GM23338 (cell line): ENCODE measurements around the gene ATP10A. TPM values are rescaled to one million over a fixed set of nuclear protein-coding genes. Genes with fewer than 3 reads are reported as not detected.

Experiments used
- ATAC-seq: fragments of 200-7000 bp; cut with Tn5 transposase; 3 replicates; pipeline ENCODE4 v1.9.1; 2020
- DNase-seq: peaks from one replicate; pipeline ENCODE4 v3.0.0-alpha.2; 2015; ENCODE audit warnings: low spot score
- H2AFZ ChIP-seq: fragments of 200-600 bp; sonication (generic); 2 replicates; pipeline ENCODE4 v1.8.0; 2016; ENCODE audit warnings: antibody characterized with exemption, mild to moderate bottlenecking, moderate library complexity
- H3F3A ChIP-seq: fragments of 200-600 bp; sonication (generic); replicated peaks from 2 replicates; pipeline ENCODE4 v1.8.0; 2017; ENCODE audit warnings: antibody characterized with exemption, mixed run types, low read depth
- H3K27ac ChIP-seq: fragments of 200-600 bp; sonication (generic); 2 replicates; pipeline ENCODE4 v1.6.1; 2016; ENCODE audit warnings: low read depth
- H3K27me3 ChIP-seq: fragments of 200-600 bp; sonication (generic); 2 replicates; pipeline ENCODE4 v1.8.0; 2016; ENCODE audit warnings: mild to moderate bottlenecking, mixed run types, moderate library complexity; ENCODE audit not compliant: insufficient read depth
- H3K36me3 ChIP-seq: fragments of 200-600 bp; sonication (generic); 2 replicates; pipeline ENCODE4 v1.8.0; 2016; ENCODE audit warnings: mild to moderate bottlenecking; ENCODE audit not compliant: insufficient read depth
- H3K4me1 ChIP-seq: fragments of 200-600 bp; sonication (generic); 2 replicates; pipeline ENCODE4 v1.8.0; 2016; ENCODE audit warnings: mild to moderate bottlenecking, moderate library complexity; ENCODE audit not compliant: insufficient read depth
- H3K4me2 ChIP-seq: fragments of 200-600 bp; sonication (generic); 2 replicates; pipeline ENCODE4 v1.7.1; 2017; ENCODE audit warnings: mixed run types
- H3K4me3 ChIP-seq: fragments of 200-600 bp; sonication (generic); 2 replicates; pipeline ENCODE4 v1.6.1; 2016; ENCODE audit warnings: mixed run types
- H3K79me2 ChIP-seq: fragments of 200-600 bp; sonication (generic); replicated peaks from 2 replicates; pipeline ENCODE4 v1.8.0; 2017; ENCODE audit warnings: mild to moderate bottlenecking; ENCODE audit not compliant: insufficient read depth
- H3K9me2 ChIP-seq: fragments of 200-600 bp; sonication (generic); 2 replicates; pipeline ENCODE4 v1.8.0; 2017; ENCODE audit not compliant: insufficient read depth
- H4K20me1 ChIP-seq: fragments of 200-600 bp; sonication (generic); replicated peaks from 2 replicates; pipeline ENCODE4 v1.8.0; 2017; ENCODE audit warnings: mild to moderate bottlenecking; ENCODE audit not compliant: insufficient read depth
- H3K27ac Mint-ChIP-seq: 2 replicates; pipeline ENCODE4 v1.8.0; 2020; ENCODE audit warnings: inconsistent platforms, mild to moderate bottlenecking, moderate library complexity, mixed read lengths
- H3K27me3 Mint-ChIP-seq: 3 replicates; pipeline ENCODE4 v1.8.0; 2022; ENCODE audit warnings: low read depth, mild to moderate bottlenecking, moderate library complexity, mixed read lengths, inconsistent platforms; ENCODE audit not compliant: insufficient read depth, poor library complexity
- H3K36me3 Mint-ChIP-seq: 3 replicates; pipeline ENCODE4 v1.8.0; 2021; ENCODE audit warnings: low read depth, mild to moderate bottlenecking, inconsistent platforms, moderate library complexity, mixed read lengths
- H3K4me1 Mint-ChIP-seq: 3 replicates; pipeline ENCODE4 v1.8.0; 2020; ENCODE audit warnings: mild to moderate bottlenecking, inconsistent platforms, mixed read lengths
- H3K4me3 Mint-ChIP-seq: 3 replicates; pipeline ENCODE4 v1.8.0; 2021; ENCODE audit warnings: moderate library complexity, mild to moderate bottlenecking, inconsistent platforms, mixed read lengths
- H3K9me3 Mint-ChIP-seq: 3 replicates; pipeline ENCODE4 v1.8.0; 2020; ENCODE audit warnings: moderate library complexity, mild to moderate bottlenecking, inconsistent platforms, mixed read lengths
- CREB1 ChIP-seq: fragments of 250-450 bp; sonication (Bioruptor Pico); IDR thresholded peaks from 2 replicates; pipeline ENCODE4 v1.5.0; 2020; ENCODE audit warnings: low read depth, mild to moderate bottlenecking, moderate library complexity
- EZH2 ChIP-seq: fragments of 200-600 bp; sonication (generic); IDR thresholded peaks from one replicate; pipeline ENCODE4 v1.8.0; 2017; ENCODE audit warnings: antibody characterized with exemption, mild to moderate bottlenecking, low read depth; ENCODE audit not compliant: unreplicated experiment
- EZH2phosphoT487 ChIP-seq: fragments of 200-600 bp; sonication (generic); IDR thresholded peaks from one replicate; pipeline ENCODE4 v1.8.1; 2018; ENCODE audit warnings: antibody characterized with exemption; ENCODE audit not compliant: unreplicated experiment
- JUNB ChIP-seq: IDR thresholded peaks from one replicate; pipeline ENCODE4 v1.6.1; 2016; ENCODE audit warnings: antibody characterized with exemption; ENCODE audit not compliant: unreplicated experiment
- NANOG ChIP-seq: IDR thresholded peaks from 2 replicates; pipeline ENCODE4 v1.6.1; 2016; ENCODE audit warnings: antibody characterized with exemption, borderline replicate concordance
- POLR2AphosphoS5 ChIP-seq: IDR thresholded peaks from 2 replicates; pipeline ENCODE4 v1.6.1; 2016; ENCODE audit warnings: antibody characterized with exemption, low read depth
- STAT1 ChIP-seq: IDR thresholded peaks from one replicate; pipeline ENCODE4 v1.6.1; 2016; ENCODE audit warnings: antibody characterized with exemption; ENCODE audit not compliant: unreplicated experiment
- ZNF114 ChIP-seq: fragments of 250-450 bp; sonication (Bioruptor Pico); IDR thresholded peaks from 2 replicates; pipeline ENCODE4 v1.5.0; 2020; ENCODE audit warnings: mild to moderate bottlenecking, moderate library complexity
- ZNF331 ChIP-seq: fragments of 250-450 bp; sonication (Bioruptor Pico); IDR thresholded peaks from 2 replicates; pipeline ENCODE4 v1.5.0; 2020; ENCODE audit warnings: low read depth, mild to moderate bottlenecking, moderate library complexity
- polyA plus RNA-seq: library from polyadenylated mRNA; unstranded; fragments of >200 nt; fragmentation: Nextera tagmentation; extraction: Ambion mirVana; gene quantifications from 2 replicates; pipeline ENCODE4 v1.2.1, GENCODE V29; 2016
- total RNA-seq: library from RNA; depleted of rRNA; stranded (reverse); fragments of >200 nt; shearing (Covaris generic); gene quantifications from 2 replicates; pipeline ENCODE4 v1.2.3, GENCODE V29; 2014
- TF ChIP-seq, protein P1 (sequence below): IDR thresholded peaks from one replicate; pipeline ENCODE4 v1.6.1; 2018; ENCODE audit warnings: antibody characterized with exemption; ENCODE audit not compliant: unreplicated experiment
- TF ChIP-seq, protein P2 (sequence below), 2 experiments: fragments of 200-600 bp in 1 of 2; sonication (generic) in 1 of 2; conservative IDR thresholded peaks; 2 replicates each; pipeline versions ENCODE4 v1.5.1 to v1.6.1; 2016 to 2017; ENCODE audit warnings: antibody characterized with exemption in 2 of 2, low read depth in 2 of 2, mild to moderate bottlenecking in 2 of 2, moderate library complexity in 1 of 2
- TF ChIP-seq, protein P3 (sequence below): fragments of 250-450 bp; sonication (Bioruptor Pico); IDR thresholded peaks from 2 replicates; pipeline ENCODE4 v1.5.0; 2020; ENCODE audit warnings: mild to moderate bottlenecking, moderate library complexity
- TF ChIP-seq, protein P4 (sequence below): IDR thresholded peaks from 2 replicates; pipeline ENCODE4 v1.6.1; 2016; ENCODE audit warnings: antibody characterized with exemption

ATP10A gene
- total and polyA plus RNA-seq, 2 experiments from 2014 or later: 0.36 to 5.6 TPM

DNA sequence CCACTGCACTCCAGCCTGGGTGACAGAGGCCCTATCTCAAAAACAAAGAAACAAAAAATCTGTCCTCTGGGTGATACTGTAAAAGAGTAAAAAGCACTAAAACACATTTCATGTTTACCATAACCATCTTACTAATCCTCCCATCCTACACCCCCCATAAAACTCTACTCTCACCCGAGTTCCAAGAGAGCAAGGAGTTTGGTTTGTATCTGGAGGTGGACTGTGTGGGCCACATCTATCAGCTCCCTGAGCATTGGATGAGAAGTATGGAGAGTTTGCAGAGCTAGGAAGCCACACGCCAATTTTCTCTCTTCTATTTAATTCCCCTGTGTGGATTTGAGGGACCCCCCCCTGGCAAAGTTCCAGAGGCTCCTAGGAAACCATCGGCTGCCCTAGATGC is 80.0 kb downstream of the ATP10A start:
- Mint-ChIP-seq H3K27me3 (peaks cover 8% of the 10 kb centered on the region), H3K27ac (peak overlapping the region; percentile 38), H3K36me3 (no peaks in the 10 kb centered on the region), H3K4me1 (peaks cover 18% of the 10 kb centered on the region), H3K9me3 (no peaks in the 10 kb centered on the region), H3K4me3 (no peak overlapping the region)
- H3K79me2 ChIP-seq: no peaks in the 10 kb centered on the region
- H4K20me1 ChIP-seq: no peaks in the 10 kb centered on the region
- ATAC-seq: no peak
- no peak overlapping the region for H3K4me2 ChIP-seq
- TF ChIP-seq ZNF331 (CRISPR knock-in tag): no peak
- TF ChIP-seq JUNB: no peak
- TF ChIP-seq, protein P1, sequence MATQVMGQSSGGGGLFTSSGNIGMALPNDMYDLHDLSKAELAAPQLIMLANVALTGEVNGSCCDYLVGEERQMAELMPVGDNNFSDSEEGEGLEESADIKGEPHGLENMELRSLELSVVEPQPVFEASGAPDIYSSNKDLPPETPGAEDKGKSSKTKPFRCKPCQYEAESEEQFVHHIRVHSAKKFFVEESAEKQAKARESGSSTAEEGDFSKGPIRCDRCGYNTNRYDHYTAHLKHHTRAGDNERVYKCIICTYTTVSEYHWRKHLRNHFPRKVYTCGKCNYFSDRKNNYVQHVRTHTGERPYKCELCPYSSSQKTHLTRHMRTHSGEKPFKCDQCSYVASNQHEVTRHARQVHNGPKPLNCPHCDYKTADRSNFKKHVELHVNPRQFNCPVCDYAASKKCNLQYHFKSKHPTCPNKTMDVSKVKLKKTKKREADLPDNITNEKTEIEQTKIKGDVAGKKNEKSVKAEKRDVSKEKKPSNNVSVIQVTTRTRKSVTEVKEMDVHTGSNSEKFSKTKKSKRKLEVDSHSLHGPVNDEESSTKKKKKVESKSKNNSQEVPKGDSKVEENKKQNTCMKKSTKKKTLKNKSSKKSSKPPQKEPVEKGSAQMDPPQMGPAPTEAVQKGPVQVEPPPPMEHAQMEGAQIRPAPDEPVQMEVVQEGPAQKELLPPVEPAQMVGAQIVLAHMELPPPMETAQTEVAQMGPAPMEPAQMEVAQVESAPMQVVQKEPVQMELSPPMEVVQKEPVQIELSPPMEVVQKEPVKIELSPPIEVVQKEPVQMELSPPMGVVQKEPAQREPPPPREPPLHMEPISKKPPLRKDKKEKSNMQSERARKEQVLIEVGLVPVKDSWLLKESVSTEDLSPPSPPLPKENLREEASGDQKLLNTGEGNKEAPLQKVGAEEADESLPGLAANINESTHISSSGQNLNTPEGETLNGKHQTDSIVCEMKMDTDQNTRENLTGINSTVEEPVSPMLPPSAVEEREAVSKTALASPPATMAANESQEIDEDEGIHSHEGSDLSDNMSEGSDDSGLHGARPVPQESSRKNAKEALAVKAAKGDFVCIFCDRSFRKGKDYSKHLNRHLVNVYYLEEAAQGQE: no peak
- no peak for TF ChIP-seq STAT1
- no peak for TF ChIP-seq NANOG
- TF ChIP-seq EZH2: no peak
- TF ChIP-seq POLR2AphosphoS5: no peak
- TF ChIP-seq, protein P2, sequence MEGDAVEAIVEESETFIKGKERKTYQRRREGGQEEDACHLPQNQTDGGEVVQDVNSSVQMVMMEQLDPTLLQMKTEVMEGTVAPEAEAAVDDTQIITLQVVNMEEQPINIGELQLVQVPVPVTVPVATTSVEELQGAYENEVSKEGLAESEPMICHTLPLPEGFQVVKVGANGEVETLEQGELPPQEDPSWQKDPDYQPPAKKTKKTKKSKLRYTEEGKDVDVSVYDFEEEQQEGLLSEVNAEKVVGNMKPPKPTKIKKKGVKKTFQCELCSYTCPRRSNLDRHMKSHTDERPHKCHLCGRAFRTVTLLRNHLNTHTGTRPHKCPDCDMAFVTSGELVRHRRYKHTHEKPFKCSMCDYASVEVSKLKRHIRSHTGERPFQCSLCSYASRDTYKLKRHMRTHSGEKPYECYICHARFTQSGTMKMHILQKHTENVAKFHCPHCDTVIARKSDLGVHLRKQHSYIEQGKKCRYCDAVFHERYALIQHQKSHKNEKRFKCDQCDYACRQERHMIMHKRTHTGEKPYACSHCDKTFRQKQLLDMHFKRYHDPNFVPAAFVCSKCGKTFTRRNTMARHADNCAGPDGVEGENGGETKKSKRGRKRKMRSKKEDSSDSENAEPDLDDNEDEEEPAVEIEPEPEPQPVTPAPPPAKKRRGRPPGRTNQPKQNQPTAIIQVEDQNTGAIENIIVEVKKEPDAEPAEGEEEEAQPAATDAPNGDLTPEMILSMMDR (conservative IDR thresholded peaks at IDR 0.05; ENCODE audit: low read depth in 2 of 2): no peak
- no peak for TF ChIP-seq CREB1
- TF ChIP-seq, protein P3, sequence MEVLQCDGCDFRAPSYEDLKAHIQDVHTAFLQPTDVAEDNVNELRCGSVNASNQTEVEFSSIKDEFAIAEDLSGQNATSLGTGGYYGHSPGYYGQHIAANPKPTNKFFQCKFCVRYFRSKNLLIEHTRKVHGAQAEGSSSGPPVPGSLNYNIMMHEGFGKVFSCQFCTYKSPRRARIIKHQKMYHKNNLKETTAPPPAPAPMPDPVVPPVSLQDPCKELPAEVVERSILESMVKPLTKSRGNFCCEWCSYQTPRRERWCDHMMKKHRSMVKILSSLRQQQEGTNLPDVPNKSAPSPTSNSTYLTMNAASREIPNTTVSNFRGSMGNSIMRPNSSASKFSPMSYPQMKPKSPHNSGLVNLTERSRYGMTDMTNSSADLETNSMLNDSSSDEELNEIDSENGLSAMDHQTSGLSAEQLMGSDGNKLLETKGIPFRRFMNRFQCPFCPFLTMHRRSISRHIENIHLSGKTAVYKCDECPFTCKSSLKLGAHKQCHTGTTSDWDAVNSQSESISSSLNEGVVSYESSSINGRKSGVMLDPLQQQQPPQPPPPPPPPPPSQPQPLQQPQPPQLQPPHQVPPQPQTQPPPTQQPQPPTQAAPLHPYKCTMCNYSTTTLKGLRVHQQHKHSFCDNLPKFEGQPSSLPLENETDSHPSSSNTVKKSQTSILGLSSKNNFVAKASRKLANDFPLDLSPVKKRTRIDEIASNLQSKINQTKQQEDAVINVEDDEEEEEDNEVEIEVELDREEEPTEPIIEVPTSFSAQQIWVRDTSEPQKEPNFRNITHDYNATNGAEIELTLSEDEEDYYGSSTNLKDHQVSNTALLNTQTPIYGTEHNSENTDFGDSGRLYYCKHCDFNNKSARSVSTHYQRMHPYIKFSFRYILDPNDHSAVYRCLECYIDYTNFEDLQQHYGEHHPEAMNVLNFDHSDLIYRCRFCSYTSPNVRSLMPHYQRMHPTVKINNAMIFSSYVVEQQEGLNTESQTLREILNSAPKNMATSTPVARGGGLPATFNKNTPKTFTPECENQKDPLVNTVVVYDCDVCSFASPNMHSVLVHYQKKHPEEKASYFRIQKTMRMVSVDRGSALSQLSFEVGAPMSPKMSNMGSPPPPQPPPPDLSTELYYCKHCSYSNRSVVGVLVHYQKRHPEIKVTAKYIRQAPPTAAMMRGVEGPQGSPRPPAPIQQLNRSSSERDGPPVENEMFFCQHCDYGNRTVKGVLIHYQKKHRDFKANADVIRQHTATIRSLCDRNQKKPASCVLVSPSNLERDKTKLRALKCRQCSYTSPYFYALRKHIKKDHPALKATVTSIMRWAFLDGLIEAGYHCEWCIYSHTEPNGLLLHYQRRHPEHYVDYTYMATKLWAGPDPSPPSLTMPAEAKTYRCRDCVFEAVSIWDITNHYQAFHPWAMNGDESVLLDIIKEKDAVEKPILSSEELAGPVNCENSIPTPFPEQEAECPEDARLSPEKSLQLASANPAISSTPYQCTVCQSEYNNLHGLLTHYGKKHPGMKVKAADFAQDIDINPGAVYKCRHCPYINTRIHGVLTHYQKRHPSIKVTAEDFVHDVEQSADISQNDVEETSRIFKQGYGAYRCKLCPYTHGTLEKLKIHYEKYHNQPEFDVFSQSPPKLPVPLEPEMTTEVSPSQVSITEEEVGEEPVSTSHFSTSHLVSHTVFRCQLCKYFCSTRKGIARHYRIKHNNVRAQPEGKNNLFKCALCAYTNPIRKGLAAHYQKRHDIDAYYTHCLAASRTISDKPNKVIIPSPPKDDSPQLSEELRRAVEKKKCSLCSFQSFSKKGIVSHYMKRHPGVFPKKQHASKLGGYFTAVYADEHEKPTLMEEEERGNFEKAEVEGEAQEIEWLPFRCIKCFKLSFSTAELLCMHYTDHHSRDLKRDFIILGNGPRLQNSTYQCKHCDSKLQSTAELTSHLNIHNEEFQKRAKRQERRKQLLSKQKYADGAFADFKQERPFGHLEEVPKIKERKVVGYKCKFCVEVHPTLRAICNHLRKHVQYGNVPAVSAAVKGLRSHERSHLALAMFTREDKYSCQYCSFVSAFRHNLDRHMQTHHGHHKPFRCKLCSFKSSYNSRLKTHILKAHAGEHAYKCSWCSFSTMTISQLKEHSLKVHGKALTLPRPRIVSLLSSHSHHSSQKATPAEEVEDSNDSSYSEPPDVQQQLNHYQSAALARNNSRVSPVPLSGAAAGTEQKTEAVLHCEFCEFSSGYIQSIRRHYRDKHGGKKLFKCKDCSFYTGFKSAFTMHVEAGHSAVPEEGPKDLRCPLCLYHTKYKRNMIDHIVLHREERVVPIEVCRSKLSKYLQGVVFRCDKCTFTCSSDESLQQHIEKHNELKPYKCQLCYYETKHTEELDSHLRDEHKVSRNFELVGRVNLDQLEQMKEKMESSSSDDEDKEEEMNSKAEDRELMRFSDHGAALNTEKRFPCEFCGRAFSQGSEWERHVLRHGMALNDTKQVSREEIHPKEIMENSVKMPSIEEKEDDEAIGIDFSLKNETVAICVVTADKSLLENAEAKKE (CRISPR knock-in tag): no peak
- TF ChIP-seq, protein P4, sequence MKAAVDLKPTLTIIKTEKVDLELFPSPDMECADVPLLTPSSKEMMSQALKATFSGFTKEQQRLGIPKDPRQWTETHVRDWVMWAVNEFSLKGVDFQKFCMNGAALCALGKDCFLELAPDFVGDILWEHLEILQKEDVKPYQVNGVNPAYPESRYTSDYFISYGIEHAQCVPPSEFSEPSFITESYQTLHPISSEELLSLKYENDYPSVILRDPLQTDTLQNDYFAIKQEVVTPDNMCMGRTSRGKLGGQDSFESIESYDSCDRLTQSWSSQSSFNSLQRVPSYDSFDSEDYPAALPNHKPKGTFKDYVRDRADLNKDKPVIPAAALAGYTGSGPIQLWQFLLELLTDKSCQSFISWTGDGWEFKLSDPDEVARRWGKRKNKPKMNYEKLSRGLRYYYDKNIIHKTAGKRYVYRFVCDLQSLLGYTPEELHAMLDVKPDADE: no peak
- TF ChIP-seq EZH2phosphoT487: no peak
- no peak for TF ChIP-seq ZNF114
- H3F3A ChIP-seq: no peaks in the 10 kb centered on the region
- H3K36me3 ChIP-seq: no peaks in the 10 kb centered on the region
- no peak overlapping the region for H3K4me3 ChIP-seq
- H2AFZ ChIP-seq: no peak overlapping the region
- no peaks in the 10 kb centered on the region for H3K27me3 ChIP-seq
- H3K4me1 ChIP-seq: no peaks in the 10 kb centered on the region
- no peaks in the 10 kb centered on the region for H3K9me2 ChIP-seq
- no peak for DNase-seq
- no peak overlapping the region for H3K27ac ChIP-seq
